Muscle of leg (tissue), 11 donors: ENCODE data around the gene FAM120B. TPM values are rescaled to one million over a fixed set of nuclear protein-coding genes. Genes with fewer than 3 reads are reported as not detected.
"Not testable (repeated sequence)": the region's sequence is repeated elsewhere in the genome, so short reads cannot be mapped to it uniquely, and the experiment has no call there.

Experiments
- DNase-seq: peaks from one replicate; pipeline ENCODE4 v3.0.0; 2013
- H3K27ac ChIP-seq: one replicate; pipeline ENCODE4 v1.5.1; 2013; ENCODE audit warnings: mild to moderate bottlenecking, low read length, control low read depth
- H3K27me3 ChIP-seq: one replicate; pipeline ENCODE4 v1.6.1; 2013; ENCODE audit warnings: low read length; ENCODE audit not compliant: control insufficient read depth, insufficient read depth
- H3K36me3 ChIP-seq: one replicate; pipeline ENCODE4 v1.6.1; 2013; ENCODE audit warnings: low read length; ENCODE audit not compliant: control insufficient read depth, insufficient read depth
- H3K4me1 ChIP-seq: one replicate; pipeline ENCODE4 v1.6.1; 2013; ENCODE audit warnings: low read length; ENCODE audit not compliant: control insufficient read depth, insufficient read depth
- H3K4me3 ChIP-seq: one replicate; pipeline ENCODE4 v1.5.1; 2013; ENCODE audit warnings: low read length, control low read depth
- H3K9me3 ChIP-seq: replicated peaks from 2 replicates; pipeline ENCODE4 v1.6.1; 2013; ENCODE audit warnings: low read depth, low read length; ENCODE audit not compliant: control insufficient read depth
- WGBS: methylation state at CpG from one replicate; pipeline ENCODE4 v1.1.5; 2013; ENCODE audit warnings: missing lambda C conversion rate; ENCODE audit not compliant: insufficient coverage; 5-methylcytosine and 5-hydroxymethylcytosine counted together
- polyA plus RNA-seq, 8 donors: library from polyadenylated mRNA; unstranded; fragments of 120-200 nt; gene quantifications; one replicate each; pipeline versions ENCODE4 v1.2.1 to v1.2.3, GENCODE V29; 2013; ENCODE audit warnings: inconsistent platforms in 1 of 8, low replicate concordance in 1 of 8; ENCODE audit not compliant: insufficient read length in 8 of 8, insufficient read depth in 1 of 8
- total RNA-seq: library from RNA; stranded (reverse); fragments of 120-200 nt; gene quantifications from one replicate; pipeline ENCODE4 v1.2.4, GENCODE V29; 2013

The FAM120B gene
- total and polyA plus RNA-seq, 9 donors: 19.6 to 29.7 (median 24.7) TPM

DNA sequence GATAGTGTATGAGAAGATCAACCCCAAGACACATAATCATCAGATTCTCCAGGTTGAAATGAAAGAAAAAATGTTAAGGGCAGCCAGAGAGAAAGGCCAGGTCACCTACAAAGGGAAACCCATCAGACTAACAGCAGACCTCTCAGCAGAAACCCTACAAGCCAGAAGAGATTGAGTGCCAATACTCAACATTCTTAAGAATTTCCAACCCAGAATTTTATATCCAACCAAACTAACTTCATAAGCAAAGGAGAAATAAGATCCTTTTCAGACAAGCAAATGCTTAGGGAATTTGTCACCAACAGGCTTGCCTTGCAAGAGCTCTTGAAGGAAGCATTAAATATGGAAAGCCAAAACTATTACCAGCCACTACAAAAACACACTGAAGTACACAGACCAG is 44.9 kb downstream of the FAM120B start:
- H3K27ac ChIP-seq, H3K4me3 ChIP-seq, H3K4me1 ChIP-seq, H3K27me3 ChIP-seq, DNase-seq: not testable (repeated sequence)
- H3K9me3 ChIP-seq: peaks cover 31% of the 10 kb centered on the region
- H3K36me3 ChIP-seq: peaks cover 26% of the 10 kb centered on the region

DNA sequence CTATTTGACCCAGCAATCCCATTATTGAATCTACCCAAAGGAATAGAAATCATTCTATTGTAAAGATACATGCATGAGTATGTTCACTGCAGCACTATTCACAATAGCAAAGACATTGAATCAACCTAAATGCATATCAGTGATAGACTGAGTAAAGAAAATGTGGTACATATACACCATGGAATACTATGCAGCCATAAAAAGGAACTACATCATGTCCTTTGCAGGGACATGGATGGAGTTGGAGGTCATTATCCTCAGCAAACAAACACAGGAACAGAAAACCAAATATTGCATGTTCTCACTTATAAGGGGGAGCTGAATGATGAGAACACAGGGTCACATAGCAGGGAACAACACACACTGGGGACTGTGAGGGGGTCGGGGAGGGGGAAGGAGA is 48.6 kb downstream of the FAM120B start:
- H3K4me3 ChIP-seq, H3K27me3 ChIP-seq, H3K4me1 ChIP-seq, H3K27ac ChIP-seq, DNase-seq: not testable (repeated sequence)
- 67% methylated on average over 1 of the region's 1 CpG for WGBS
- Histone ChIP-seq H3K9me3 (peaks cover 31% of the 10 kb centered on the region), H3K36me3 (peaks cover 44% of the 10 kb centered on the region)

DNA sequence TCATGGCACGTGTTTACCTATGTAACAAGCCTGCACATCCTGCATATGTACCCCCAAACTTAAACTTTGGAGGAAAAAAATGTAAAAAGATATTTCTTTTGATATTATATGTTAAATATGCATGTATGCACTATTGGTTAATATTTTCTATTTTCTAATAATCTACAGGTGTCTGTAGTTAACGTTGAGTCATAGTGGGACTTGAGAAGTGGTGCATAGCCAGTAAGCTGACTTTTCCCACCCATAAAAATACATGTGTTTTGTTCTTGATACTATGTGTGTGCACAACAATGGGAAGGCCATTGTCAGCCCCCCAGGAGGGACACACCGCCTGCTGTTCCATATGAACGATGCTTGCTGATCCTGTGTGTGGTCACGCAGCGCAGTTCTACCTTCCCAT is 49.1 kb downstream of the FAM120B start:
- Histone ChIP-seq H3K4me1 (no peaks in the 10 kb centered on the region), H3K9me3 (peaks cover 27% of the 10 kb centered on the region), H3K4me3 (no peak overlapping the region), H3K27me3 (no peaks in the 10 kb centered on the region), H3K36me3 (peaks cover 44% of the 10 kb centered on the region), H3K27ac (no peak overlapping the region)
- no peak for DNase-seq
- WGBS: no CpG with 5 or more reads among the region's 6 CpGs

- H3K27me3 ChIP-seq: no peaks in the 10 kb centered on the region
- no peaks in the 10 kb centered on the region for H3K4me1 ChIP-seq
- peaks cover 6% of the 10 kb centered on the region for H3K9me3 ChIP-seq
- no peak overlapping the region for H3K4me3 ChIP-seq
- WGBS: 100% methylated on average over 1 of the region's 5 CpGs
- H3K27ac ChIP-seq: no peak overlapping the region
- no peak for DNase-seq
- H3K36me3 ChIP-seq: peaks cover 46% of the 10 kb centered on the region
These were observed 51.3 kb downstream of the FAM120B start for GRCh38 chr6:170357812-170358211.

DNA sequence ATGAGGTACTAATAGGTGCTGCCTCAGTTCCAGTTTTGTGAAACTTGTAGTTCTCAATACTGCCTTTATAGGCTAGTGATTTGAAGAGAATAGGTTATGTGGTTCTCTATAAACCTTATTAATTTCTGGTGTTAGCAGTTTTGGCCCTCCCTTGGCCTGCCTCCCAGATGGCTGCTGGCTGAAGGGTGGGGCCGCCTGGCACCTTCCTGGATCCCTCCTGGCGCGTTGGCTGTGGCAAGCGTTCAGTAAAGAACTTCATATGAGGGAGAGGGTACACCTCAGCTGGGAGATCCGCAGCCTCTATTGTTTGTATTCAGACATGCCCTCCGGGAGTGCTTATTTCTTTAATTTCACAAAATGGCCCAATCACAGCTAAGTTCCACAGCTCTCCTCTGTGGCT is 51.9 kb downstream of the FAM120B start:
- peaks cover 46% of the 10 kb centered on the region for H3K36me3 ChIP-seq
- H3K27ac ChIP-seq: no peak overlapping the region
- no peak overlapping the region for H3K4me3 ChIP-seq
- DNase-seq: no peak
- H3K4me1 ChIP-seq: no peaks in the 10 kb centered on the region
- H3K9me3 ChIP-seq: peaks cover 2% of the 10 kb centered on the region
- 94% methylated on average over 3 of the region's 6 CpGs for WGBS
- no peaks in the 10 kb centered on the region for H3K27me3 ChIP-seq

DNA sequence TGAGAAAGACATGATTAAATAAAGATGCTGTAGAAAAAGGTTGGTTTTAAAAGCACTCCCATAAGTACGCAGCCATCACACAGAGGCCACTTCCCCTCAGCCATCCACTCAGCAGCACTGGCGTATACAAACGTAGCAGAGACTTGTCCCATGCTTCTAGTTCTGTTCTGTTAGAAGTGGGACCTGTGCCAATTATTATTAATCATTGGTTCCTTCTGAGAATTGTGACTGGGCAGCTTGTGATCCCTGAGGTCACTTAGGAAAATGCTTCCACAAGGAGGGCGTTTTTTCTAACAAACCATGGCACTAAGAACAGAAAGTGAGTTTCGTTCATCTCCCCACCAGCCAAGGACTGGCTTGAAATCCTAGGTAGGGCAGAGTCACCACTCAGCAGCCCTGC is 53.9 kb downstream of the FAM120B start:
- peaks cover 17% of the 10 kb centered on the region for H3K4me1 ChIP-seq
- DNase-seq: no peak
- no peaks in the 10 kb centered on the region for H3K9me3 ChIP-seq
- peaks cover 49% of the 10 kb centered on the region for H3K36me3 ChIP-seq
- WGBS: no CpG with 5 or more reads among the region's 5 CpGs
- no peaks in the 10 kb centered on the region for H3K27me3 ChIP-seq
- no peak overlapping the region for H3K4me3 ChIP-seq
- no peak overlapping the region for H3K27ac ChIP-seq

GRCh38 chr6:170361335-170361734 is 54.8 kb downstream of the FAM120B start:
- WGBS: 94% methylated on average over 2 of the region's 3 CpGs
- peaks cover 49% of the 10 kb centered on the region for H3K36me3 ChIP-seq

GRCh38 chr6:170362121-170362520 is 55.6 kb downstream of the FAM120B start:
- Histone ChIP-seq H3K4me1 (peaks cover 31% of the 10 kb centered on the region), H3K9me3 (no peaks in the 10 kb centered on the region), H3K27me3 (no peaks in the 10 kb centered on the region), H3K4me3 (no peak overlapping the region), H3K27ac (no peak overlapping the region), H3K36me3 (peaks cover 47% of the 10 kb centered on the region)
- no peak for DNase-seq
- 83% methylated on average over 1 of the region's 1 CpG for WGBS

More at GRCh38 chr6:170361335-170361734, 54.8 kb downstream of the FAM120B start:
- no peak for DNase-seq
- Histone ChIP-seq H3K4me1 (peaks cover 24% of the 10 kb centered on the region), H3K9me3 (no peaks in the 10 kb centered on the region), H3K27ac (no peak overlapping the region), H3K4me3 (no peak overlapping the region), H3K27me3 (no peaks in the 10 kb centered on the region)

- no peak overlapping the region for H3K4me3 ChIP-seq
- DNase-seq: no peak
- H3K27me3 ChIP-seq: no peaks in the 10 kb centered on the region
- H3K36me3 ChIP-seq: peaks cover 35% of the 10 kb centered on the region
- H3K9me3 ChIP-seq: no peaks in the 10 kb centered on the region
- 84% methylated on average over 4 of the region's 5 CpGs for WGBS
- no peak overlapping the region for H3K27ac ChIP-seq
- H3K4me1 ChIP-seq: peaks cover 37% of the 10 kb centered on the region
These were observed 56.7 kb downstream of the FAM120B start for GRCh38 chr6:170363255-170363654.

GRCh38 chr6:170365121-170365520 is 58.6 kb downstream of the FAM120B start:
- no peaks in the 10 kb centered on the region for H3K27me3 ChIP-seq
- no peak overlapping the region for H3K4me3 ChIP-seq
- DNase-seq: no peak
- WGBS: 66% methylated on average over 3 of the region's 4 CpGs
- peak overlapping the region; percentile 85 for H3K27ac ChIP-seq
- peaks cover 39% of the 10 kb centered on the region for H3K4me1 ChIP-seq
- H3K9me3 ChIP-seq: no peaks in the 10 kb centered on the region
- H3K36me3 ChIP-seq: peaks cover 25% of the 10 kb centered on the region

- Histone ChIP-seq H3K9me3 (no peaks in the 10 kb centered on the region), H3K36me3 (peaks cover 22% of the 10 kb centered on the region), H3K27me3 (no peaks in the 10 kb centered on the region), H3K4me1 (peaks cover 39% of the 10 kb centered on the region), H3K4me3 (no peak overlapping the region), H3K27ac (peak overlapping the region; percentile 88)
- DNase-seq: peak; percentile 70
- 83% methylated on average over 2 of the region's 7 CpGs for WGBS
These were observed 59.0 kb downstream of the FAM120B start for GRCh38 chr6:170365593-170365992.
